ENCODE data around the gene IL1RL1. TPM values are rescaled to one million over a fixed set of nuclear protein-coding genes. Genes with fewer than 3 reads are reported as not detected.

The IL1RL1 gene
- polyA plus RNA-seq, 1 of the 3 experiments (the other 2 are of a cell fraction) = not detected

GRCh38 chr2:102318437-102318836 lies 7.1 kb downstream of the IL1RL1 start:
- Histone ChIP-seq H3K36me3 (replicated peaks in 1 of 2; ENCODE audit: control insufficient read depth in 1 of 2, insufficient read depth in 2 of 2, low read length in 1 of 2) (no peaks in the 10 kb centered on the region), H3K4me3 (ENCODE audit: low read depth in 2 of 2, low read length in 1 of 2) (no peak overlapping the region), H3K9me2 (no peaks in the 10 kb centered on the region), H3F3A (replicated peaks; ENCODE audit: insufficient read depth) (no peaks in the 10 kb centered on the region), H3K79me2 (ENCODE audit: insufficient read depth) (no peaks in the 10 kb centered on the region), H2AFZ (ENCODE audit: low read depth) (no peak overlapping the region), H4K20me1 (ENCODE audit: insufficient read depth) (no peaks in the 10 kb centered on the region), H3K4me2 (no peak overlapping the region), H3K9ac (no peak overlapping the region), H3K9me3 (no peaks in the 10 kb centered on the region), H3K27me3 (ENCODE audit: insufficient read depth) (no peaks in the 10 kb centered on the region; the same call in 1 of the 2 replicates), H3K27ac (ENCODE audit: low read depth in 2 of 2, low read length in 1 of 2) (no peak overlapping the region), H3K4me1 (ENCODE audit: control insufficient read depth in 1 of 2, insufficient read depth in 2 of 2, low read depth in 1 of 2, low read length in 1 of 2) (no peaks in the 10 kb centered on the region)
- WGBS (ENCODE audit: low lambda C conversion rate) = 4% methylated on average over 2 of the region's 2 CpGs
- no peak for DNase-seq
- TF ChIP-seq FOXJ3 (CRISPR knock-in tag; IDR thresholded peaks at IDR 0.05) (no peak), RXRA (IDR thresholded peaks at IDR 0.05; ENCODE audit: borderline replicate concordance, low read depth) (no peak), FOXM1 (IDR thresholded peaks at IDR 0.05; ENCODE audit: low read depth) (no peak), MEF2A (IDR thresholded peaks at IDR 0.05; ENCODE audit: borderline replicate concordance, low read depth) (no peak), GATA2 (CRISPR knock-in tag; IDR thresholded peaks at IDR 0.05) (no peak), IRF3 (IDR thresholded peaks at IDR 0.05; ENCODE audit: low read depth, low read length) (no peak), REST (IDR thresholded peaks at IDR 0.05; ENCODE audit: low read depth, low read length) (no peak), MXI1 (IDR thresholded peaks at IDR 0.05; ENCODE audit: low read depth, low read length) (no peak), RCOR1 (IDR thresholded peaks at IDR 0.05; ENCODE audit: low read length) (no peak), SMC3 (IDR thresholded peaks at IDR 0.05; ENCODE audit: low read depth, low read length) (no peak), ZBTB33 (IDR thresholded peaks at IDR 0.05; ENCODE audit: borderline replicate concordance, low read depth) (no peak), RFX5 (IDR thresholded peaks at IDR 0.05; ENCODE audit: low read length) (no peak), NFIC (IDR thresholded peaks at IDR 0.05; ENCODE audit: borderline replicate concordance) (no peak)
- CTCF ChIA-PET = interaction anchor here (0.7 kb wide), 1 partner anchor 35 kb away, joined by 3 read pairs; no protein-coding TSS in a partner anchor
- POLR2A ChIA-PET = no interaction called here

All from SK-N-SH (cell line).